ENCODE results near the gene PCMTD2. TPM values are rescaled to one million over a fixed set of nuclear protein-coding genes. Genes with fewer than 3 reads are reported as not detected.
A peak's percentile ranks its signal among the peaks of the same experiment; 100 is the strongest.

PCMTD2 gene
- total and polyA plus RNA-seq, 2 donors from 2014 or later: 25.0 to 53.8 TPM

DNA sequence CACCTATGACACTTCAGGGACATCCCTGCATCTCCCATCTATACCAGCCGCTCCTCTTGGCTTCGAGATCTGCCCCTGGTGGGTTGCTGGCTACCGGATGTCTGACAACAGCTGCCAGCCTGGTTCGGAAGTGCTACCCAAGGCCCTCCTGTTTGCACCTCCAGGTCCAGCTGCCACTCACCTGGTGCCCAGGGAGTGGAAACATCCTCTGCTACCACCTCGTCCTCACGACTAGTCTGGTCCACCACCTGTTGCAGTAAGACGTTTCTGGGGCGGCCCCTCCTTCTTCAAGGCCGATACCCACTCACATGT is 8.3 kb upstream of the PCMTD2 start:
- intact Hi-C loops (cut with DNase I): no loop called here
- peak in 1 of 5 donors; percentile 46 for DNase-seq

GRCh38 chr20:64247970-64248841 is 7.3 kb upstream of the PCMTD2 start:
- Histone ChIP-seq H3K4me1 (ENCODE audit: control insufficient read depth in 2 of 3, insufficient read depth in 2 of 3, low read depth in 1 of 3, low read length in 3 of 3) (no peaks in the 10 kb centered on the region), H3K36me3 (ENCODE audit: control insufficient read depth in 2 of 3, insufficient read depth in 3 of 3, low read length in 3 of 3) (no peaks in the 10 kb centered on the region), H3K9me3 (ENCODE audit: control insufficient read depth in 2 of 3, insufficient read depth in 1 of 3, low read length in 3 of 3) (no peaks in the 10 kb centered on the region), H3K4me3 (ENCODE audit: low read length in 3 of 3) (no peak overlapping the region), H3K27me3 (ENCODE audit: control insufficient read depth, insufficient read depth, low read length) (no peaks in the 10 kb centered on the region), H3K9ac (ENCODE audit: low read length in 3 of 3) (no peak overlapping the region), H3K27ac (ENCODE audit: low read depth in 2 of 2, low read length in 2 of 2) (no peak overlapping the region)
- intact Hi-C loops (cut with DNase I): no loop called here
- DNase-seq (peak in 1 of 5 donors; percentile 54), FAIRE-seq (no peak)
- TF ChIP-seq, protein P1, sequence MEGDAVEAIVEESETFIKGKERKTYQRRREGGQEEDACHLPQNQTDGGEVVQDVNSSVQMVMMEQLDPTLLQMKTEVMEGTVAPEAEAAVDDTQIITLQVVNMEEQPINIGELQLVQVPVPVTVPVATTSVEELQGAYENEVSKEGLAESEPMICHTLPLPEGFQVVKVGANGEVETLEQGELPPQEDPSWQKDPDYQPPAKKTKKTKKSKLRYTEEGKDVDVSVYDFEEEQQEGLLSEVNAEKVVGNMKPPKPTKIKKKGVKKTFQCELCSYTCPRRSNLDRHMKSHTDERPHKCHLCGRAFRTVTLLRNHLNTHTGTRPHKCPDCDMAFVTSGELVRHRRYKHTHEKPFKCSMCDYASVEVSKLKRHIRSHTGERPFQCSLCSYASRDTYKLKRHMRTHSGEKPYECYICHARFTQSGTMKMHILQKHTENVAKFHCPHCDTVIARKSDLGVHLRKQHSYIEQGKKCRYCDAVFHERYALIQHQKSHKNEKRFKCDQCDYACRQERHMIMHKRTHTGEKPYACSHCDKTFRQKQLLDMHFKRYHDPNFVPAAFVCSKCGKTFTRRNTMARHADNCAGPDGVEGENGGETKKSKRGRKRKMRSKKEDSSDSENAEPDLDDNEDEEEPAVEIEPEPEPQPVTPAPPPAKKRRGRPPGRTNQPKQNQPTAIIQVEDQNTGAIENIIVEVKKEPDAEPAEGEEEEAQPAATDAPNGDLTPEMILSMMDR (IDR thresholded peaks at IDR 0.05; ENCODE audit: borderline replicate concordance, extremely low read depth, insufficient read depth): no peak

More for the DNA sequence above, 8.3 kb upstream of the PCMTD2 start:
- Histone ChIP-seq H3K27me3 (ENCODE audit: control insufficient read depth, insufficient read depth, low read length) (no peaks in the 10 kb centered on the region), H3K9me3 (ENCODE audit: control insufficient read depth in 2 of 3, insufficient read depth in 1 of 3, low read length in 3 of 3) (no peaks in the 10 kb centered on the region), H3K4me3 (ENCODE audit: low read length in 3 of 3) (no peak overlapping the region), H3K4me1 (ENCODE audit: control insufficient read depth in 2 of 3, insufficient read depth in 2 of 3, low read depth in 1 of 3, low read length in 3 of 3) (no peaks in the 10 kb centered on the region), H3K9ac (ENCODE audit: low read length in 3 of 3) (no peak overlapping the region), H3K27ac (ENCODE audit: low read depth in 2 of 2, low read length in 2 of 2) (no peak overlapping the region), H3K36me3 (ENCODE audit: control insufficient read depth in 2 of 3, insufficient read depth in 3 of 3, low read length in 3 of 3) (no peaks in the 10 kb centered on the region)
- FAIRE-seq: no peak
- TF ChIP-seq, protein P1 (IDR thresholded peaks at IDR 0.05; ENCODE audit: borderline replicate concordance, extremely low read depth, insufficient read depth): no peak

DNA sequence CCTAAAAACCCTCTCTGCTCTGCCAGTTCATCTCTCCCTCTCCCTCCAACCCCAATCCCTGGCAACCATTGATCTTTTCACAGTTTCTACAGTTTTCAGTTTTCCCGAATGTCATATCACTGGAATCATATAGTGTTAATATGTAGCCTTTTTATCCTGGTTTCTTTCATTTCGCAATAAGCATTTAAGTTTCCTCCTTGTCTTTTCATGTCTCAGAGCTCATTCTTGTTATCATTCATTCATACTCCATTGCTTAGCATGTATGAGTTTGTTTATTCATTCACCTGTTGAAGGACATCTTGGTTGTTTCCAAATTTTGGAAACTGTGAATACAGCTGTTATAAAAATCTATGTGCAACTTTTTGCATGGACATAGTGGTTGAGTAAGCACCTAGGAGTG is 5.5 kb upstream of the PCMTD2 start:
- H3K4me1 ChIP-seq (ENCODE audit: control insufficient read depth in 2 of 3, insufficient read depth in 2 of 3, low read depth in 1 of 3, low read length in 3 of 3): peaks cover 0 to 1% (median 0%) of the 10 kb centered on the region in 3 donors
- H3K27me3 ChIP-seq (ENCODE audit: control insufficient read depth, insufficient read depth, low read length): no peaks in the 10 kb centered on the region
- intact Hi-C loops (cut with DNase I): no loop called here
- DNase-seq (no peak), FAIRE-seq (no peak)
- no peak overlapping the region for H3K9ac ChIP-seq (ENCODE audit: low read length in 3 of 3)
- H3K27ac ChIP-seq (ENCODE audit: low read depth in 2 of 2, low read length in 2 of 2): no peak overlapping the region
- H3K36me3 ChIP-seq (ENCODE audit: control insufficient read depth in 2 of 3, insufficient read depth in 3 of 3, low read length in 3 of 3): no peaks in the 10 kb centered on the region
- TF ChIP-seq, protein P1 (IDR thresholded peaks at IDR 0.05; ENCODE audit: borderline replicate concordance, extremely low read depth, insufficient read depth): no peak
- H3K4me3 ChIP-seq (ENCODE audit: low read length in 3 of 3): no peak overlapping the region
- H3K9me3 ChIP-seq (ENCODE audit: control insufficient read depth in 2 of 3, insufficient read depth in 1 of 3, low read length in 3 of 3): no peaks in the 10 kb centered on the region

Data from kidney (tissue), 14 donors.